NCI-H345 treated with DMSO at 0.1 percent for 48 hours (cell line): ENCODE results near the gene DNAJB8.

ENCODE experiments used
- DNase-seq: peaks from one replicate; lab custom pipeline; 2025; ENCODE audit not compliant: unreplicated experiment; lab: John Stamatoyannopoulos, UW

DNAJB8 gene

DNA sequence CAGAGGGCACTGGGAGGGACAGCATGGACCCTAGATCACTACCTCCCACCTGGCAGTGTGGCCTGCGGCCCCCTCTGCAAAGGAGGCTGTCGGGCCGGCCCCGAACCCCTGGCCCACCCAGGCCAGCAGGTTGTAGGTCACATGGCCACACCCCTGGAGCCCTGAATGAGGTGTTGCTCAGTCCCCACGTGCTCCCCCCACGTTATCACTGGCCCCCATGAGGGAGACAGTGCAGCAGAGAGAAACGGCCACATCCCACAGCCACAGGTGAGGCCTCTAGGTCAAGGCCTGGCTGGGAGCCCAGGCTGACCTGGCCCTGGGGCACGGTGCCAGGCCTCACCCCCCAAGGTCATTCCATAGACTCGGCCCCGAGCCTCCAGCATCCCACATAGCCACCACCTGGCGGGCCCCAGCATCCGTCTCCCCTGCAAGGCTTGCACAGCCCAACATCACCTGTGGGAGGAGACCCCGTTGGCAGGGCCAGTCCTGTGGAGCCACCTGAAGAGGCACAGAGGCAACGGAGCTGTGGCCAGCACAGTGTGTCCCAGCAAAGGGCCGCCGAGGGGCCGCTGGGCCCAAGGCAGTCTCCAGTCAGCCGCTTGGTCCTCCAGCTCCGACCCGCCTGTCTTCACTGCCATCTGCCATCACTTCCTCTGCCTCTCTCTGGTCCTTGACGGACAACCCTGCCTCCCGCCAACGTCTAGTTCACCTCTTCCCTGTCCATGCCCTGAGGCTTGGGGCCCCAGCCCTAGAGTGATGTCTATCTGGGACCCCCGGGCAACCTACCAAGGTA is 53.1 kb downstream of the DNAJB8 start:
- DNase-seq: no peak

DNA sequence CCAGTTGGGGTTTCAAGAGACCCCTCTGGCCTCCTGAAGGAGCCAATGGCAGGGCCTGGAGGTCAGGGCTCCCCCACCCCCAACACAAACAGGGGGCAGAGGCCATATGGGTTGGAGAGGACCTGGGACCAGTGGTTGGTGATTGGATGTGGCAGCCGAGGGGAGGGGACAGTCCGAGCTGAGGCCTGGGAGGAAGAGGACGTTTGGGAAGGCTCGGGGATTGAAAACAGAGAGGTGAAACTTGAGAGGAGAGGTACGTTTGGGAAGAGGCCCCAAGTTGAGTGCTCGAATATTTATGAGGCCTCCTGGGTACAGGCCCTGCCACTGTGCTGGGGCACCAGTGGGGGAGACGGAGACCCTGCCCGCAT is 53.7 kb downstream of the DNAJB8 start:
- DNase-seq: no peak
